ENCODE results near the gene TNFRSF21. TPM values are rescaled to one million over a fixed set of nuclear protein-coding genes. Genes with fewer than 3 reads are reported as not detected.

The TNFRSF21 gene
- total RNA-seq, 1 experiment from 2014 or later: 47.3 TPM

GRCh38 chr6:47352194-47352920 is 42.7 kb upstream of the TNFRSF21 start:
- Mint-ChIP-seq H3K27me3 (ENCODE audit: low read depth) (0 out of 2 replicates have a peak, but pooled peaks cover 4% of the 10 kb centered on the region), H3K36me3 (no peaks in the 10 kb centered on the region), H3K4me3 (no peak overlapping the region), H3K27ac (no peak overlapping the region), H3K9me3 (peaks cover 15% of the 10 kb centered on the region), H3K4me1 (peaks cover 7% of the 10 kb centered on the region; the same call in 1 of the 2 replicates)
- TF ChIP-seq FOXK1 (CRISPR knock-in tag; IDR thresholded peaks at IDR 0.05): no peak
- no peak for TF ChIP-seq FOXP4 (CRISPR knock-in tag; IDR thresholded peaks at IDR 0.05)
- no peak for TF ChIP-seq TP53 (CRISPR knock-in tag; IDR thresholded peaks at IDR 0.05)
- no peak for TF ChIP-seq AFF4 (CRISPR knock-in tag; IDR thresholded peaks at IDR 0.05; ENCODE audit: borderline replicate concordance)
- 0 out of 2 replicates have a peak, but pooled peaks have one; percentile 29 for TF ChIP-seq CTCF (IDR thresholded peaks at IDR 0.05)
- ChIA-PET CTCF (no interaction called here), POLR2A (no interaction called here)
- DNase-seq (ENCODE audit: low spot score) (peak; percentile 22), ATAC-seq (peak; percentile 65; the same call in 1 of the 2 replicates)

GRCh38 chr6:47351621-47352020 is 41.9 kb upstream of the TNFRSF21 start:
- DNase-seq (ENCODE audit: low spot score) (no peak), ATAC-seq (no peak)
- ChIA-PET POLR2A (no interaction called here), CTCF (no interaction called here)
- Mint-ChIP-seq H3K27ac (no peak overlapping the region), H3K36me3 (no peaks in the 10 kb centered on the region), H3K4me1 (peaks cover 7% of the 10 kb centered on the region; the same call in 1 of the 2 replicates), H3K9me3 (peaks cover 15% of the 10 kb centered on the region), H3K27me3 (ENCODE audit: low read depth) (no peaks in the 10 kb centered on the region), H3K4me3 (no peak overlapping the region)
- TF ChIP-seq CTCF (IDR thresholded peaks at IDR 0.05): no peak
- TF ChIP-seq PREB (CRISPR knock-in tag; IDR thresholded peaks at IDR 0.05; ENCODE audit: borderline replicate concordance): no peak
- TF ChIP-seq TP53 (CRISPR knock-in tag; IDR thresholded peaks at IDR 0.05): no peak
- TF ChIP-seq FOXP1 (CRISPR knock-in tag; IDR thresholded peaks at IDR 0.05; ENCODE audit: borderline replicate concordance): no peak
- no peak for TF ChIP-seq EMX1 (CRISPR knock-in tag; IDR thresholded peaks at IDR 0.05)
- TF ChIP-seq ZNF532 (CRISPR knock-in tag; IDR thresholded peaks at IDR 0.05; ENCODE audit: borderline replicate concordance): no peak
- TF ChIP-seq MLX (CRISPR knock-in tag; IDR thresholded peaks at IDR 0.05): no peak
- TF ChIP-seq AR (CRISPR knock-in tag; IDR thresholded peaks at IDR 0.05): no peak
- TF ChIP-seq CREB1 (CRISPR knock-in tag; IDR thresholded peaks at IDR 0.05): no peak

All from WTC11 (cell line).